ENCODE measurements around the gene DAB1.

DAB1 gene

GRCh38 chr1:56965916-56966697 is 457.8 kb downstream of the DAB1 start, which contains the start of gene C8B:
TSS of gene C8B (minus strand) at chr1:56966015. CDS start at chr1:56965948, 67 bp downstream.
- H3K4me3 ChIP-seq (ENCODE audit: low read depth, low read length), result no peak within 1 kb of the TSS
- TF ChIP-seq, protein P1, sequence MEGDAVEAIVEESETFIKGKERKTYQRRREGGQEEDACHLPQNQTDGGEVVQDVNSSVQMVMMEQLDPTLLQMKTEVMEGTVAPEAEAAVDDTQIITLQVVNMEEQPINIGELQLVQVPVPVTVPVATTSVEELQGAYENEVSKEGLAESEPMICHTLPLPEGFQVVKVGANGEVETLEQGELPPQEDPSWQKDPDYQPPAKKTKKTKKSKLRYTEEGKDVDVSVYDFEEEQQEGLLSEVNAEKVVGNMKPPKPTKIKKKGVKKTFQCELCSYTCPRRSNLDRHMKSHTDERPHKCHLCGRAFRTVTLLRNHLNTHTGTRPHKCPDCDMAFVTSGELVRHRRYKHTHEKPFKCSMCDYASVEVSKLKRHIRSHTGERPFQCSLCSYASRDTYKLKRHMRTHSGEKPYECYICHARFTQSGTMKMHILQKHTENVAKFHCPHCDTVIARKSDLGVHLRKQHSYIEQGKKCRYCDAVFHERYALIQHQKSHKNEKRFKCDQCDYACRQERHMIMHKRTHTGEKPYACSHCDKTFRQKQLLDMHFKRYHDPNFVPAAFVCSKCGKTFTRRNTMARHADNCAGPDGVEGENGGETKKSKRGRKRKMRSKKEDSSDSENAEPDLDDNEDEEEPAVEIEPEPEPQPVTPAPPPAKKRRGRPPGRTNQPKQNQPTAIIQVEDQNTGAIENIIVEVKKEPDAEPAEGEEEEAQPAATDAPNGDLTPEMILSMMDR (IDR thresholded peaks at IDR 0.05; ENCODE audit: control insufficient read depth, extremely low read depth, insufficient read depth), result no peak
- DNase-seq (ENCODE audit: low read depth), result no peak

- TF ChIP-seq, protein P1 (IDR thresholded peaks at IDR 0.05; ENCODE audit: control insufficient read depth, extremely low read depth, insufficient read depth), result no peak
- H3K4me3 ChIP-seq (ENCODE audit: low read depth, low read length), result no peak overlapping the region
- no peak for DNase-seq (ENCODE audit: low read depth)
These were observed 458.7 kb downstream of the DAB1 start for GRCh38 chr1:56965191-56965590.

- no peak for DNase-seq (ENCODE audit: low read depth)
- H3K4me3 ChIP-seq (ENCODE audit: low read depth, low read length), result no peak overlapping the region
- TF ChIP-seq, protein P1 (IDR thresholded peaks at IDR 0.05; ENCODE audit: control insufficient read depth, extremely low read depth, insufficient read depth), result no peak
These were observed 459.4 kb downstream of the DAB1 start for GRCh38 chr1:56964349-56965017.

GRCh38 chr1:56963667-56964066 is 460.2 kb downstream of the DAB1 start:
- TF ChIP-seq, protein P1 (IDR thresholded peaks at IDR 0.05; ENCODE audit: control insufficient read depth, extremely low read depth, insufficient read depth), result no peak
- DNase-seq (ENCODE audit: low read depth), result no peak
- H3K4me3 ChIP-seq (ENCODE audit: low read depth, low read length), result no peak overlapping the region

DNA sequence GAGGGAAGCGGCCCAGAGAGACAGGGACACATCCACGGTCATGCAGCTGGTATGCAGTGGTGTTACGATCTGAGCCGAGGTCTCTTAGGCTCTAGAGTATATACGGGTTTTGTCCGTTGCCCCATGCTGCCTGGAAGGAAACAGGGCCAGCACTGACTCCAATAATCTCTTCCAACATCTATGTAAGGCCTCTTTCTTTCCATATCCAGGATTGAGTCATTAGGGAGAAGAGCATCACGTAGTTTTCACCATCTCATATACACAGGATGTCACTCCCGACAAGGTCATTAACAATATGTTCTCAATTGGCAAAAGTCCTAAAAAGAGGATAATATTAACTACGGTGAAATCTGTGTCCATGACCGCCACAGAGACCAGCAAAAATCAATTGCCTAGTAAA is 462.4 kb downstream of the DAB1 start:
- TF ChIP-seq, protein P1 (IDR thresholded peaks at IDR 0.05; ENCODE audit: control insufficient read depth, extremely low read depth, insufficient read depth), result no peak
- no peak for DNase-seq (ENCODE audit: low read depth)
- H3K4me3 ChIP-seq (ENCODE audit: low read depth, low read length), result no peak overlapping the region

DNA sequence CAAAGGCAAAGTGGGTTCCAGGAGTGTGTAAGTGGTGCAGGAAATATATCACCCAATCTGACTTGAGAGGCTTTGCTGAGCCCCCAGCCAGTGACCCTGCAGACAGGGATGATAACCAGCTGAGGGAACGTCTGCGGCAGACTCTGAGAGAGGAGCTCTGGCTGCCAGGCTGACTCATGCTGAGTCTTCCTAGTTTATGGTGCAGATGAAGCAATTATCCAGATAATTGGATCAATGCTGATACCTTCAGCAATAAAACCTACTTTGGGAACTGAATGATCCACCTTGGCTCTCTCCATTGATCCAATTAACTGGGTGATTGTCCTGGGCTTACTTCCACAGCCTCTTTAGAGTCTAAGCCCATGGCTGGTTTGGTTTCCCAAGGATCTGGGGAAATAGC is 465.3 kb downstream of the DAB1 start:
- TF ChIP-seq, protein P1 (IDR thresholded peaks at IDR 0.05; ENCODE audit: control insufficient read depth, extremely low read depth, insufficient read depth), result no peak
- no peak overlapping the region for H3K4me3 ChIP-seq (ENCODE audit: low read depth, low read length)
- no peak for DNase-seq (ENCODE audit: low read depth)

Data from LNCaP clone FGC (cell line).